HuH-7 (cell line): ENCODE data around the gene DDX11.
A peak's percentile ranks its signal among the peaks of the same experiment; 100 is the strongest.
"Not testable (repeated sequence)": the region's sequence is repeated elsewhere in the genome, so short reads cannot be mapped to it uniquely, and the experiment has no call there.

Experiments used
- DNase-seq: peaks from one replicate; pipeline ENCODE4 v3.0.0; 2011; ENCODE audit warnings: low spot score

DDX11 gene

GRCh38 chr12:31073527-31074332, at the start of gene DDX11:
Gene DDX11, plus strand, starts transcription at chr12:31073860. Its CDS starts 4,534 bp downstream, at chr12:31078394.
- DNase-seq = peak; percentile 93

GRCh38 chr12:31026202-31026601, 47.5 kb upstream of the DDX11 start:
- no peak for DNase-seq

GRCh38 chr12:31027006-31027405, 46.7 kb upstream of the DDX11 start:
- DNase-seq = not testable (repeated sequence)

- no peak for DNase-seq
Observed at GRCh38 chr12:31029468-31029867, 44.2 kb upstream of the DDX11 start.

- DNase-seq = no peak
Observed at GRCh38 chr12:31029916-31030562, 43.6 kb upstream of the DDX11 start.

- no peak for DNase-seq
Observed at GRCh38 chr12:31031951-31032335, 41.7 kb upstream of the DDX11 start.

GRCh38 chr12:31033146-31033545, 40.5 kb upstream of the DDX11 start:
- no peak for DNase-seq

GRCh38 chr12:31033681-31034080, 40.0 kb upstream of the DDX11 start:
- no peak for DNase-seq

- no peak for DNase-seq
Observed at GRCh38 chr12:31034372-31034771, 39.3 kb upstream of the DDX11 start.

GRCh38 chr12:31035226-31035625, 38.4 kb upstream of the DDX11 start:
- DNase-seq = no peak

- no peak for DNase-seq
Observed at GRCh38 chr12:31035967-31036665, 37.5 kb upstream of the DDX11 start.

- DNase-seq = no peak
Observed at GRCh38 chr12:31037028-31037427, 36.6 kb upstream of the DDX11 start.

- DNase-seq = no peak
Observed at GRCh38 chr12:31037931-31038330, 35.7 kb upstream of the DDX11 start.

GRCh38 chr12:31041033-31041564, 32.6 kb upstream of the DDX11 start:
- DNase-seq = no peak

- DNase-seq = not testable (repeated sequence)
Observed at GRCh38 chr12:31050143-31050542, 23.5 kb upstream of the DDX11 start.

- DNase-seq = not testable (repeated sequence)
Observed at GRCh38 chr12:31050548-31050947, 23.1 kb upstream of the DDX11 start.

GRCh38 chr12:31051692-31052091, 22.0 kb upstream of the DDX11 start:
- not testable (repeated sequence) for DNase-seq

- DNase-seq = not testable (repeated sequence)
Observed at GRCh38 chr12:31052121-31052520, 21.5 kb upstream of the DDX11 start.

GRCh38 chr12:31052666-31053439, 20.8 kb upstream of the DDX11 start:
- not testable (repeated sequence) for DNase-seq

GRCh38 chr12:31053944-31054343, 19.7 kb upstream of the DDX11 start:
- DNase-seq = not testable (repeated sequence)

GRCh38 chr12:31057671-31058070, 16.0 kb upstream of the DDX11 start:
- no peak for DNase-seq

GRCh38 chr12:31066196-31066595, 7.5 kb upstream of the DDX11 start:
- DNase-seq = not testable (repeated sequence)
